ENCODE measurements around the gene CHRNA1.

GRCh38 chr2:174729797-174730697, 34.2 kb downstream of the CHRNA1 start:
- TF ChIP-seq, protein P1, sequence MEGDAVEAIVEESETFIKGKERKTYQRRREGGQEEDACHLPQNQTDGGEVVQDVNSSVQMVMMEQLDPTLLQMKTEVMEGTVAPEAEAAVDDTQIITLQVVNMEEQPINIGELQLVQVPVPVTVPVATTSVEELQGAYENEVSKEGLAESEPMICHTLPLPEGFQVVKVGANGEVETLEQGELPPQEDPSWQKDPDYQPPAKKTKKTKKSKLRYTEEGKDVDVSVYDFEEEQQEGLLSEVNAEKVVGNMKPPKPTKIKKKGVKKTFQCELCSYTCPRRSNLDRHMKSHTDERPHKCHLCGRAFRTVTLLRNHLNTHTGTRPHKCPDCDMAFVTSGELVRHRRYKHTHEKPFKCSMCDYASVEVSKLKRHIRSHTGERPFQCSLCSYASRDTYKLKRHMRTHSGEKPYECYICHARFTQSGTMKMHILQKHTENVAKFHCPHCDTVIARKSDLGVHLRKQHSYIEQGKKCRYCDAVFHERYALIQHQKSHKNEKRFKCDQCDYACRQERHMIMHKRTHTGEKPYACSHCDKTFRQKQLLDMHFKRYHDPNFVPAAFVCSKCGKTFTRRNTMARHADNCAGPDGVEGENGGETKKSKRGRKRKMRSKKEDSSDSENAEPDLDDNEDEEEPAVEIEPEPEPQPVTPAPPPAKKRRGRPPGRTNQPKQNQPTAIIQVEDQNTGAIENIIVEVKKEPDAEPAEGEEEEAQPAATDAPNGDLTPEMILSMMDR (conservative IDR thresholded peaks at IDR 0.05; ENCODE audit: low read length) = no peak
- no peak for TF ChIP-seq EZH2phosphoT487 (IDR thresholded peaks at IDR 0.05; ENCODE audit: borderline replicate concordance, low read depth, low read length)
